Activated T-cell treated with anti-CD3 and anti-CD28 coated beads for 4 hours (primary cell): ENCODE results near the gene NUDT11.
A peak's percentile ranks its signal among the peaks of the same experiment; 100 is the strongest.
"Not testable (repeated sequence)": the region's sequence is repeated elsewhere in the genome, so short reads cannot be mapped to it uniquely, and the experiment has no call there.

ENCODE experiments used
- DNase-seq: peaks from one replicate; pipeline ENCODE4 v3.0.0-alpha.2; 2020

The NUDT11 gene

DNA sequence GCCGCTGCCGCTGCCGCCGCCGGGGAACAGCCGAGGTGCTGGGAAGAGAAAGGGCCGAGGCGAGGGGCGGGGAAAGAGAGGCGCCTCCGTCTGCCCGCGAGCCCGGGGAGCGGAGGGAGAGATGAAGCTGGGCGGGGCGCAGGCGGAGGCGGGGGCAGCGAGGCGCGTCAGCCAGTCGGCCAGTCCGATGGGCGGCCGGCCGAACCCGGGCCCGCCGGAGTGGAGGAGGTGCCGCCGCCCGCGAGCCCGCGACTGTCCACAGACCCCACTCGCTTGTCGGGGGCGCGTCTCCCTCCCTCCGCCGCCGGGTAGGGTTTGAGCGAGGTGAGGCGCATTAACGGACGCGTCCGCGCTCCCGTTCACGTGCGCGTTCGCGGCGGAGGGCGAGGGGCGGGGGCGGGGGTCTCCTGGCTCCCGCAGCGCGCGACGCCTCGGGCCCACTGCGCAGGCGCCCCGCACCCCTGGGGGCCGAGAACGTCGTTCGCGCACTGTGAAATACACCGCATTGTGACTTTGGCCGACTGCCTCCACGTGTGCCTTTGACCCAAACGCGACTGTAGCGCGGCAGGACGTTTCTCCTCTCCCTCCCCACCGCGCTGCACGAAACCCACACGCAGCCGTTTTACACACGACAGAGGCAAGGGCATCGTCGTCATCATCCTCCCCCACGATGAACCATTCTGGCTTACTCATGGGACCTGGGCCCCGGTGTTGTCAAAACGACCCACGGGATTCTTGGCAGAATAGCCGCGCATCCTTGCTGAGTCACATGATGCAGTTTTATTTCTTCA lies at the start of gene NUDT11:
Gene NUDT11, minus strand, starts transcription at position 92 of the 791 bp plus-strand sequence. CDS start 148 bp downstream, outside the sequence.
- DNase-seq = peak; percentile 32

- no peak for DNase-seq
Measured at GRCh38 chrX:51520393-51520792, 24.0 kb upstream of the NUDT11 start.

DNA sequence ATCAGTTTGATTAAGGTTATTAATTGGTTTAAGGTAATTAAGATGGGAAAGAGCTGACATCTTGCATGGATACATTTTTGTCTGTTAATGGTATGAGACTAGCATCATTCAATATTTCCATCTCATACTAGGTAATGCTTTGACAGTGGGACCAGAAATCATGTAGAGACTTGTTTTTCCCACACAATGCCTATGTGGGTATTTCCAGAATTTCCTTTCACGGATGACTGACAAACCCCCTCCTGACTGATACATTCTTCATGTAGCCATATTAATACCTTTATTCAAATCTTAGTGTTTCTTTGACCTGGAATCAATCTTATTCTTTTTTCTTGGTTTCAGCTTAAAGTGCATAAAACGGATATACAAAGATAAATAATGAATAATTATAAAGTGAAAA lies 22.7 kb upstream of the NUDT11 start:
- DNase-seq = not testable (repeated sequence)

- no peak for DNase-seq
Measured at GRCh38 chrX:51507551-51507950, 11.2 kb upstream of the NUDT11 start.

DNA sequence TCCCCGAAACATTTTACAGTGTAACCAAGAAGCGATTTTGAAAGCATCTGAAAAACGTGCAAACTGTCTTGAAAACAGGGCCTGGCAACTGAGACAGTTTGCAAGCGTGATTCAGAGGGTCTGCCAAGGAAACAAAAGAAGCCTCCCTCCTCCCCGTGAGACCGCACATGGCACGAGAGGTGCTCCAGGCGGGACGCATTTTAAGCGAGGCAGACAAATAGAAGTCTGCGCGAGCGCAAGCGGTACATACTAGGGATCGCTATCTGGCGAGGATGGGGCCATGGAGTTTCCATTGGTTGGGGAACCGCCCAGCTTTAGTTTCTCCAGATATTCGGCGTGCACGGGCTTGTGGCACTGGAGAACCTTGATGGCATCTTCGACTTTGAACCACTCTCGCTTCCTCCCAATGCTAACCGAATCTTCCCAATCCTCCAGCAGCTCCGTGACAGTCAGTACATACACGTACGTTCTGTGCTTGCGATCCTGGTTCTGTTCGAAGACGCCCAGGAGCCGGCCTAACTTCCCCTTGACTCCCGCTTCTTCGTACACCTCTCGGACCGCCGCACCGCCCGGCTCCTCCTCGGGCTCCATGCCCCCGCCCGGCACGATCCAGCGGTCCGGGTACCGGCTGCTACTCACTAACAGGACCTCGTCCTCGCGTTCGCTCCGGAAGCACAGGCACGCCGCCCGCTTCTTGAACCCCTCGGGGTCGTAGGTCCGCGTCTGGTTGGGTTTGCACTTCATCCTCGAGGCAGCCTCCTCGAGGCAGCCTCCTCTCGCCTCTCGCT lies 497 bp downstream of the NUDT11 start:
- not testable (repeated sequence) for DNase-seq

DNA sequence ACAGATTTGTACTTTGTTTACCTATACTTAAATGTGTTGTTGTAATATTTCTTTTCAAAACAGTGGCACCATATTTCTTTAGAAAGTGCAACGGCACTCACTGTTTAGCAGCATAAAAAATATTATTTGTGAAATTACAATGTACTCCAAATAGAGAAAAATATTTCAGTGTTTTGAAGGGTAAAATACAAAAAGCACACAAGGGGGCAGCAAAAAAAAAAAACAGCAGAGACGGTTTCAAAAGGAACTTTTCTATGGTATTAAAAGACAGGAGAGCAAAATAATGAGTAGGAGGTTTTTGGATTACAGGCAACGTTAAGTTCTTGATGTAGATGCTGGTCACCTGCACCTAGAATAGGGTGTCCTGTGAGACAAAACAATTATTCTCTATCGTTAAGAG lies 2.0 kb downstream of the NUDT11 start:
- no peak for DNase-seq

DNA sequence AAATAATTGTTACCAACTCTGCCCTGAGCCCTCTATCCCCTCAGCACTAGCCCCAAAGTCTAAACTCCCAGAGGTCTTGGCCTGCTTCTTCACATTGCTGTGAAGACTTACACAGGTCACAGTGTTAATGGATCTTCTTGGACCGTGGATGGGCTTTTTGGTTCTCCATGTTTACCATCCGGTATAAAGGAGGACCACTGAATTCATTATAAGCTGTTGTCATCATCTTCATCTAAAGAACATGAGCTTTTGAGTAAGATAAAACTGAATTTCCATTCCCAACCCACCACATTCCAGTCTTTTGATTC lies 8.5 kb downstream of the NUDT11 start:
- no peak for DNase-seq

DNA sequence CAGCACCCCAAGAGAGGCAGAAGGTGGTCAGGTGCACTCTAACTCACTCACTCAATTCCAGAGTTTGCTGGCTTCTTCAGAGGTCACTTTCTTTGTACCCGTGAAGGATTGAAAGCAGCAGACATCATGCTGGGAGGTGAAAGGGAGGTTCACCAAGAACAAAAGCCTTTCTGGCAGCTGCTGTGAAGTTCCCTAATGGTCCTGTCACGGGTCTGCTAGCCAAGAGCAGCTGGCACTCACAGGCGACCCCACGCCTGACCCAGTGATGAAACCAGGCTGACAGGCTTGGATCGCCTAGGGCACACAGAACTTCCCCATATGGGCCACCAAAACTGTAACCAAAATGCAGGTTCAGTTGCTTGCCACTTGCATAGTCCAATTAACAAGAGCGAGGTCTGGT lies 11.8 kb downstream of the NUDT11 start:
- DNase-seq = no peak

- DNase-seq = not testable (repeated sequence)
Measured at GRCh38 chrX:51482411-51482810, 14.0 kb downstream of the NUDT11 start.

- no peak for DNase-seq
Measured at GRCh38 chrX:51476930-51477329, 19.5 kb downstream of the NUDT11 start.

DNA sequence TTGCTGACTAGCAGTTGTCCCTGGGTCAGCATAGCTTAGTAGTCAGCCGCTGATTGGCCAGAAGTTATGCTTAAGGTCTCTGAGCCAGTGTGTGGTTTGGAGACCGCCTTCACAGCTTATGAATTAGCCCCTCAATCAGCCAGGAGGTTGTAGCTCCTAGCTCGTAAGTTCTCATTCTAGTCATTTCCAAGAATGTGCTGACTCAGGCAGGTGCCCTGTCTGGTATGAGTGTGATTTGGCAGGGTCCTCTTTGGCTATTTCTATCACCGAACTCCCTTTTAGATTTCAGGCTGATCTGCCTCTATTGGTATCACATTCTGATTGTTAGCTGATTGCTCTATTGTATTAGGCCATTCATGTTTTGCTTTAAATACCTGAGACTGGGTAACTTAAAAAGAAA lies 33.1 kb downstream of the NUDT11 start:
- DNase-seq = no peak

GRCh38 chrX:51461053-51462044 lies 35.0 kb downstream of the NUDT11 start:
- no peak for DNase-seq

- DNase-seq = no peak
Measured at GRCh38 chrX:51459125-51459524, 37.3 kb downstream of the NUDT11 start.

- DNase-seq = no peak
Measured at GRCh38 chrX:51456814-51457213, 39.6 kb downstream of the NUDT11 start.

GRCh38 chrX:51456246-51456645 lies 40.1 kb downstream of the NUDT11 start:
- no peak for DNase-seq

DNA sequence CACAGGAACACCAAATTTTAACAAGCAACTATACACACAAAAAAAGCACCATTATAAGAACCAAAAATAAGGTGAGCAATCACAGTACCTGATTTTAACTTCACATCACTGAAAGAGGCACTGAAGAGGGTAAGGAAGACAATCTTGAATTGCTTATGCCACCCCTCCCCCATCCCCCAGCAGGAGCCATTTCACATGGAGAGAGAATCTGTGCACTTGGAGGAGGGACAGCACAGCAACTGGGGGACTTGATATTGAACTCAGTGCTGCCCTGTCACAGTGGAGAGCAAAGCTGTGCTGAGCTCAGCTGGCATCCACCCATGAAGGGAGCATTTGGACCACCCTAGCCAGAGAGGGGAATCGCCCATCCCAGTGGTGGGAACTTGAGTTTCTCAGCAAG lies 56.0 kb downstream of the NUDT11 start:
- no peak for DNase-seq
